HG02588 (cell line): ENCODE results near the gene OR2A7.
"Not testable (repeated sequence)": the region's sequence is repeated elsewhere in the genome, so short reads cannot be mapped to it uniquely, and the experiment has no call there.

Source experiments
- ATAC-seq: cut with Tn5 transposase; IDR thresholded peaks from one replicate; pipeline ENCODE4 v1.9.1; 2021; ENCODE audit warnings: mild to moderate bottlenecking, moderate library complexity; ENCODE audit not compliant: unreplicated experiment

Gene OR2A7

GRCh38 chr7:144264692-144265091, at the start of gene OR2A7:
TSS of gene OR2A7 (minus strand) at chr7:144264792. CDS start at chr7:144259628, 5,164 bp downstream.
- ATAC-seq: not testable (repeated sequence)

DNA sequence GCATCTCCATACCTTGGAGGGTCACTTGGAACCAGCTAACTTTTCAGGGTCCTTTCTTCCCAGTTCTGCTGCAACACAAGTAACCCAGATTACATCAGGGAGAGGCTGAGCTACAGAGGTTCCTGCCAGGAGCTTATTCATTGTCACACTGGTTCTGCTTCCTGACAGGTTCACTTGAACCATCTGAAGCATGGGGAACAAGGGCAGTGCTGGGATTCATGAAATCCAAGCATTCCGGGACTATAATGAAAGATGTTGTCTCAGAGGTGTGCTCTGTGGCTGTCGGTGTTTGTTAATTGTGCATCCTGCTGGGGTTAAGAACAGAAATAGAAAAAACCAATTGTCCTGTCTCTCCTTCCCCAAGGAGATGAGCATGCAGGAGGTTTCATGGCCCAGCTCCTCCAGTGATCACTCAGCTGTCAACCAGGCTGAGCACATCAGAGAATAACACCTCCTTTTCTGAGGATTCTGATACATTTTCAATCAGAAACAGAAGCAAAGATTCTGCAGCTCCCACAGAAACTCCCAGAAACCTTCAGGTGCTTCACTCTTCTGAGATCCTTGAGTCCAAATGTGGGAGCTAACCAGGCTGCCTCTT, 47.4 kb upstream of the OR2A7 start, which contains the start of gene OR2A1:
OR2A1 (plus strand) TSS at position 548 of the 598 bp plus-strand sequence. CDS start 5,706 bp downstream, outside the sequence.
- not testable (repeated sequence) for ATAC-seq

DNA sequence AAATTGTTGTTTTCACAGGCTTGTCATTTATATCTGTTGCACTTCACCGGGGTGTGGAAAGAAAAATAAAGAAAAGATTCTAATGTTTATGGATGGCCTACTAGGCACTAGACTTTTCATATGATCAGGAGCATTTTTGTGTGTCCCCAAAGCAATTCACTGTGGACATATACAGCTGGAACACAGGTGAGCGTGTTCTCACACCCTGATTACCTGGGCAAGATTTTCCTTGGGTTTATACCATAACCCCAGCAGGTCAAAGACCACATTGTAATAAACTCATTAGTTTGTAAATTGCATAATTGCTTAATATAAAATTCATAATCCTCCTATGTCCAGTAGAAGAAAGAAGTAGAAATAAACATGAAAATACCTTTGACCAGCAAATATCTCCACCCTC, 46.6 kb upstream of the OR2A7 start:
- not testable (repeated sequence) for ATAC-seq

DNA sequence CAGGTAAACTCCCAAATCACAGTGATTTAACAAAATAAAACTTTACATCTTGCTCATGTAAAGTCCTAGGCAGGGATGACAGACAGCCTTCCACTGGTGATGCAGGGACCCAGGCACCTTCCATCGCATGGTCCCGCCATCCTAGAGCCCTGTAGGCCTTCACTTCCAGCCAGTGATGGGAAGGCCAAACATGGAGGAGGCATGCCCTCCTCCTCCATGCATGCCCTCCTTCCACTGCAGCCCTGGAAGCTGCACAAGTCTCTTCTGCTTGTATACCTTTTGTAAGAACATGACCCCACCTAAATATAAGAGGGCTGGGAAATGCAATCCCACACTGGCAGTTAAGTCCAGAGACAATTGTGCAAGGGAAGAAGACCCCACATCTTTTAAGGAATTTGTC, 45.1 kb upstream of the OR2A7 start:
- not testable (repeated sequence) for ATAC-seq

DNA sequence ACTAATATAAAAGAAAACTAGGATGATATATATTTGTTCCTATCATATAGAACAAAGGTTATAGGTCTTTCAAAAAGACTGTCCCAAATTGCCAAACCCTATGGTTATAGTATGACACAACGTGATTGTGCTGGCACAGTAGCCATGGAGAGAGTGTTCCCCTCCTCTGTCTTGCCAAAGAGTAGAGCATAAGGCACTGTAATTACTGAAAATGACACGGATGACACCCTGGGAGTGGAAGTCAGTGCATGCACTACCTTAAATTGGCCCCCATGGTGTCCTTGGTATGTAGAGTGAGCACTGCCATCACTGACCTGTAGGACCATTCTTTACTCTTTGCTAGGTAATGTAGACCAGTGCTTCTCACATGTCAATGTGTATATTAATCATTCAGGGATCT, 40.6 kb upstream of the OR2A7 start:
- ATAC-seq: not testable (repeated sequence)

DNA sequence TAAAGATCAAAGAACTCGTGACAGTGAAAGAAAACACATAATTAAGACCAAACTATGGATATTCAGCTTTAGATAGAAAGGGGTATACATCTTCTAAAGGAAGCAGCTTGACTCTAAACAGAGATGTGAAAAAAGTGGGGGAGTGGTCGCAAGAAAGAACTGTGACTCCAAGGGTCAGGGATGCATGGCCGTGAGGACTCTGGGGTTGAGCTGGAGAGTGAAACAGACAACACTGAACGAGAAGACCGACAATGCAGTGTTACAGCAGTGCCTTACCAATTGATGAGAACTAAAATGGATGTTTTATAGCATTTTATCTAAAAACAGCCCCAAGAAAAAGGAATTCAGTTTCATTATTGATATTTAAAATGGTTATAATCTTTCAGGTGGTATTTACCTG, 39.0 kb upstream of the OR2A7 start:
- not testable (repeated sequence) for ATAC-seq

DNA sequence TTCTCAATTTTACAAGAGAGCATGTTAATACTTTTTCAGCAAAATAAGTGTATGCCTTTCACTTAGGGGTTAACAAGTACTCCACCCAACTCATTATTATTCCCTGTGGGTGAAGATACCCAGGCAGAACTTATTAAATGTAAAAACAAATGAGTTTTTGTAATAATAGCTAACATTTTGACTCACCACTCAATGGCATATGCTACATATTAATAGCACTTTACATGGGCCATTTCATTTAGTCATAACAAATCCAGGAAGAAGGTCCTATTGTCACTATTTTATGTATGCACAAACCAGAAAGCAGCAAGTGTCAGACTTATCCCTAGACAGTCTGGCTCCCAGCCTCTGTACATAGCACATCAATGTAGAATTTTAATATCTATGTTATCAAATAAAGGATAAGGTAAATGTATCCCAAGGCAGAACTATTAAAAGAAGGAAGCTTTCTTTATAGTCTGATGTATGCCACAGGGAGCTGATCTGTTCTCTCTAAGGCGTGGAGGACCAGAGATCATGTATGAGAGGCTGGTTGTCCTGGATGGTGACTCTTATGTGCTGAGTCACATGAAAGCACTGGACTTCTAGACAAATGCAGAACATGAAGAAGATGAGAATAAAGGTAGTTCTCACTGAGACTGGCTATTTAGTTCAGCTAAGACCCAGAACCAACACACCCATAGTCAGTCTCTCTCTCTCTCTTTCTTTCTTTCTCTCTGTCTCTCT, 38.1 kb upstream of the OR2A7 start:
- not testable (repeated sequence) for ATAC-seq

- peak; percentile 80 for ATAC-seq
These were observed 29.4 kb upstream of the OR2A7 start for GRCh38 chr7:144293794-144294499.

- not testable (repeated sequence) for ATAC-seq
These were observed 28.0 kb upstream of the OR2A7 start for GRCh38 chr7:144292384-144293161.

- ATAC-seq: not testable (repeated sequence)
These were observed 27.0 kb upstream of the OR2A7 start for GRCh38 chr7:144291607-144292006.

- not testable (repeated sequence) for ATAC-seq
These were observed 22.7 kb upstream of the OR2A7 start for GRCh38 chr7:144287171-144287784.

DNA sequence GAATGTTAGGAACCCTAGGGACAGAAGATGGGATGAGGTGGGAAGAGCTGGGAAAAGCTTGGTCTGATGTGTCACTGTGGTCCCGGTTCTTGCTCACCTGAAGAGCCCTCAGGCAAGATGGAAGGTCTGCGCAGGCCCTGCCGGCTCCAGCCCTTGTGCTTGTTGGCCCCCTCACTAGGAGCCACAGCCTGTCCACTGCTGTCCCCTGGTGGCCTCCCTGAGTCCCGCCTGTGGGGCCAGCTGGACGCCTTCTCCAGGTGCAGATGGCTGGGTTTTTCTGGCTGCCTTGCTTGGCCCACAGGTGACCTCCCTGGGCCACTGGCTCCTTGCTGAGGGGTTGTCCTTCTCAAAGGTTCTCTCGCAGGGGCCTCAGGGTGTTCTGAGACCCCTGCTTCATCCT, 19.1 kb upstream of the OR2A7 start:
- not testable (repeated sequence) for ATAC-seq

- not testable (repeated sequence) for ATAC-seq
These were observed 17.9 kb upstream of the OR2A7 start for GRCh38 chr7:144282490-144282889.

DNA sequence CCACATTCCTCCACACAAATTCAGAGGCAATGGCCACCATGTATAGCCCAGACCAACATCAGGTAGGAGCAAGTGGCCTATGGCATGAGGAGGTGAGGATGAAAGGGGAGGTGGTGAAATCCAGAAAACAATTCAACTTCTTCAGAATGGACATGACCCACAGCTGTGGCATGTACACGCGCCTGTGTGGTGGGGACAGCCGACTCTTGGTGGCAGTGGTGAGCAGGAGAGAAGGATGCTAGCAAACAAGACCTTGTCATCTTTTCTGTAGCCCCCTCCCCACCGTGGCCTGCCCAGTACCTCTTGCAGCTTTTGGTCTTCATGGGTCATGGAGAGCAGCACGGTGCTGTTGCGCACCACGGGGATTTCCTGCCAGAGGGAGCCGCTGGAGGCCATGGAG, 17.4 kb upstream of the OR2A7 start:
- ATAC-seq: not testable (repeated sequence)

DNA sequence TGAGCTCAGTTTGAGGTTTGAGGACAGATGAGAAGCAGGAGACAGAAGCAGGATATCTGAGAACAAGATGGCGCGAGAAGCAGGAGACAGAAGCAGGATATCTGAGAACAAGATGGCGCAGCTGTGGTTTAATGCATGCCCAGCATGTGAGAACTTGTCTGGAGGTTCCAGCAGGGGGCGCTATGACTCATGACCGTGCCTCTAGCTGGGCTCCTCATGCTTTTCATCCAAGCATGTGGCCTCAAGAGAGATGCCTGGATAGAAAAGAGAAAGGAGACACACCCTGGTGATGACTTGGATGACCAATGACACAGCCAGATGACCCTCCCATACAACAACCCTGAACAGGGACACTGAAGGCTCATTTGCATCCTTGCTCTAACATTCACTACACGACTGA, 15.4 kb upstream of the OR2A7 start:
- ATAC-seq: not testable (repeated sequence)

DNA sequence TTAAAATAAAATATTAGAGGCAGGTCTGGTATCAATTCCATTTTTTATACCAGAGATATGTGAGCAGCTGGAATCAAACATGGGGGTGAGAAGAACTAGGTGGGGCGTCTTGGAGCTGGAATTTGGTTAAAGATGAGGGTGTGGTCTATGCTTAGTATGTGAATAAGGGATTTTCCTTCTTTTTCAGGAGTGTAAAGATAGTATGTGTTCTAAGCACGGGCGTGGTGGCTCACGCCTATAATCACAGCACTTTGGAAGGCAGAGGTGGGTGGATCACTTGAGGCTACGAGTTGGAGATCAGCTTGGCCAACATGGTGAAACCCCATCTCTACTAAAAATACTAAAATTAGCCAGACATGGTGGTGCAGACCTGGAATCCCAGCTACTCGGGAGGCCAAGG, 10.7 kb upstream of the OR2A7 start:
- not testable (repeated sequence) for ATAC-seq

DNA sequence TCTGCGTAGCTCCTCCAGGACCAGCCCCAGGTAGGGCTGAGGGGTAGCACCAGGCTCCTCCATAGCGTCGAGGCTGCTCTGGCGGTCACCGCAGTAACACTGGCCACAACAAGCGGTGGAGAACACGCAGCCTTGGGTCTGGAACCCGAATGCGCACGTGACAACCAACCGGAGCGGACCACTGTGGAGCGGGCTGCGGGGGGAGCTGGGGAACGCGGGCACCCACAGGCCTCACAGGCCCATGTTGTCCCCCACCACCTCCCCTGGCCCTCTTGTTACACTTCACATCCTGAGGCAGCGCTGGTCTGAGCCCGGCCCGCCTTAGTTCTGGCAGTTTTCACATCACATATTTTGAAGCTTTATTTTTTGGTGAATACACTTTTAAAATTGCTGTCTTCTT, 4.6 kb upstream of the OR2A7 start, which contains the start of gene CTAGE8:
CTAGE8 (minus strand) TSS at position 101 of the 400 bp plus-strand sequence; CDS start at position 63, 38 bp downstream.
- ATAC-seq: not testable (repeated sequence)

GRCh38 chr7:144262128-144262527, 2.5 kb downstream of the OR2A7 start:
- not testable (repeated sequence) for ATAC-seq

- ATAC-seq: not testable (repeated sequence)
These were observed 5.5 kb downstream of the OR2A7 start for GRCh38 chr7:144259067-144259466.

DNA sequence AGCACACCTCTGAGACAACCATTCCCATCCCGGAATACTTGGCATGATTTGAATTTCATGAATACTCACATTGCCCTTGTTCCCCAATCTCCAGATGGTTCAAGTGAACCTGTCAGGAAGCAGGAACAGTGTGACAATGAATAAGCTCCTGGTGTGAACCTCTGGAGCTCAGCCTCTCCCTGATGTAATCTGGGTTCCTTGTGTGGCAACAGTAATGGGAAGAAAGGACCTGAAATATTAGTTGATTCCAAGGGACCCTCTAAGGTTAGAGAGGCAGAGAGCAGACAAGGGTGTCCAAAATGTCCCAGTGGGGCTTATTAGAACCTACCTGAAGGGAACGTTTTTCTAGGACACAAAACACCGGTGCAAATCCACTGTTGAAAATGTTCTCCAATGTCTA, 8.5 kb downstream of the OR2A7 start:
- no peak for ATAC-seq
